ENCODE data around the gene RASGEF1C.

RASGEF1C gene

DNA sequence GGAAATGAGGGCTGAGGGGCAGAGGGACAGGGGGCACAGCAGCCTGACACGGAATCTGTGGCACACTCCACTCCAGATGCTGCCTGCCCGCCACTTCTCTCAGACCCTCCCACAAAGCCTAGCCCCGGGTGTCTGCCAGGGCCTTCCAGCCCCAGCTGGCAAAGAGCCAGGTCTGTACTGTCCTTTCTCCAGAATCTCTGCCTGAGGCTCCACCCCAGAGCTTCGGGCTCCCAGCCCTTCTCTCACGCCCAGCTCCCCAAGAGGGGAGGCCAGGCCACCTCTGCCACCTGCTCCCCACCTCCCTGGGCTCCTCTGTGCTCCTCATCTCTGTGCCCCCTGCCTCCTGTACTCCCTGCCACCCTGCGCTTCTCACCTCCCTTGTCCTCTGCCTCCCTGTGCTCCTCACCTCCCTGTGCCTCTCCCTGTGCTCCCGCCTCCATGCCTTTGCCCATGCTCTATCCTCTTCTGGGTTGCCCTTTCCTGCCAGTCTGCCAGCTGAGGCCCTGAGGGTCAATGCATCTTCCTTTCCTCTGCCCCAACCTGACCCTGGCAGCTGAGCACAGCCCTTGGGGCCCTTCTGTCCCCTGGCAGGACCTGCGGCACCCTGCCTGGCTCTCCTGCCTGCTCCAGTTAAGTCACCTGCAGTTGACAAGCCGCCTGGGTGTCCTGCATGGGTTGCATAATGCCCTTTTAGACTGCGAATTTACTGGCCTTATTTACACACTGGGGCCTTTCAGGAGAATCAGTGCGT is 36.4 kb downstream of the RASGEF1C start:
- H3K27ac ChIP-seq: no peak overlapping the region
- H3K36me3 ChIP-seq (ENCODE audit: insufficient read depth, low read length): no peaks in the 10 kb centered on the region
- no peak overlapping the region for H3K9ac ChIP-seq (ENCODE audit: insufficient read length)
- no peak overlapping the region for H3K4me3 ChIP-seq
- DNase-seq (ENCODE audit: low read depth, low spot score): no peak
- TF ChIP-seq EZH2 (IDR thresholded peaks at IDR 0.05) (no peak), FOXP2 (optimal IDR thresholded peaks at IDR 0.05; ENCODE audit: control extremely low read depth, extremely low read length, insufficient read depth) (no peak), POLR2AphosphoS5 (IDR thresholded peaks at IDR 0.05; ENCODE audit: borderline replicate concordance, low read depth, low read length) (no peak)
- H3K9me3 ChIP-seq (ENCODE audit: low read depth, low read length): no peaks in the 10 kb centered on the region

DNA sequence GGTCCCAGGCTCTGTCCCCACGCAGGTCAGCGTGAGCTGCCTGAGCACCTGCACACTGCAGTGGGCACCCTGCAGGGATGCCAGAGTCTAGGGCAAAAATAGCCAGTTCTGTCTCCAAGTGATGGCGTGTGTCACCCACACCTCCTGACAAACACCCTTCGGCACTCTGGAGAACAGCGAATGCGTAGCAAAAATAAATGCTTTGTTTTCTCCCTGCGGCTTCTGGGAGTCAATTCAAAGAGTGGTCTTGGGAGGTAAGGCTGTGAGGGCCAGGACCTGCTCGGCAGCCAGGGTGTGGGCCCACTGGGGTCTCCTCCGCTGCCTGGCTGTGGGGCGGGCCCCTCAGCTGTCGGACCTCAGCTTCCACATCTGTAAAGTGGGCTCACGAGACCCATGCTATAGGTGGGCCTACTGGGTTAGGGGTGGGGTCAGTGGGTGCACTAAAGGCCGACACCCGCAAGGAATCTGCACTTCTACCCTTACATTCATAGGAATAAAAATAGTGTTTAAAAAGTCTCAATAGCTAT is 37.4 kb downstream of the RASGEF1C start:
- Histone ChIP-seq H3K27ac (no peak overlapping the region), H3K36me3 (ENCODE audit: insufficient read depth, low read length) (no peaks in the 10 kb centered on the region), H3K4me3 (no peak overlapping the region), H3K9ac (ENCODE audit: insufficient read length) (no peak overlapping the region), H3K9me3 (ENCODE audit: low read depth, low read length) (no peaks in the 10 kb centered on the region)
- TF ChIP-seq FOXP2 (optimal IDR thresholded peaks at IDR 0.05; ENCODE audit: control extremely low read depth, extremely low read length, insufficient read depth) (no peak), EZH2 (IDR thresholded peaks at IDR 0.05) (no peak), POLR2AphosphoS5 (IDR thresholded peaks at IDR 0.05; ENCODE audit: borderline replicate concordance, low read depth, low read length) (no peak)
- DNase-seq (ENCODE audit: low read depth, low spot score): no peak

DNA sequence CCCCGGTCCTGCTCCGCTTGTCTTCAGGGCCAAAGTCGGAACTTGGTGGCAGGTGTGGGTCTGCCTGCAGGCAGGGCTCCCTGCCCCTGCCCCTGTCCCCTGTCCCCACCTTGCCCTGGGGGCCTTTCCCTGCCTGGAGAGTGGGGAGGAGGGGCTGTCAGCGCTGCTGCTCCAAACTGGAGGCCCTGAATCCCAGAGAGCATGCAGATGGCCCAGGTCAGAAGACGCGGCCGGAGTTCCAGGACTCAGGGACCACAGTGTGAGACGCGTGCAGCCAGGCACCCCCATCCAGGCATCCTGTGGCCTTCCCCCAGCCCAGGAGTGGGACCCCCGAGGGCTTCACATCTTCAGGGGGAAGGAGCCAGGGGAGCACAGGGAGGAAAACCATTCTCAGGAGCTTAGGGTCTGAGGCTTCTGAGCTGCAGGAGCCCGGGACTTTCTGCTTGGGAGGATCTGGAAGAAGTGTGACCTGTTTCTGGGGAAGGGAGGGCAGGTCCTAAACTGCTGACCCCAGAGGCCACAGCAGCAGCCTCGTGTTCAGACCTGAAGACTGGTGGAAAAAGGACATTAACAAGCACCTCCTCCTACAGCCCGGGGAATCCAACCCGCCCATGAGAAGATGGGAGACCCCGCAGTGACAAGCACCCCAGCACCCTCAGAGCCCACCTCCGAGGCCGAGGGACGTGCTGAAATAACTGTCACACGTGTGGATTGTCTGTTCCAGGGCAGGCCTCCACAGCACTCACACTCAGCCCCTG is 38.0 kb downstream of the RASGEF1C start:
- DNase-seq (ENCODE audit: low read depth, low spot score): no peak
- H3K27ac ChIP-seq: no peak overlapping the region

DNA sequence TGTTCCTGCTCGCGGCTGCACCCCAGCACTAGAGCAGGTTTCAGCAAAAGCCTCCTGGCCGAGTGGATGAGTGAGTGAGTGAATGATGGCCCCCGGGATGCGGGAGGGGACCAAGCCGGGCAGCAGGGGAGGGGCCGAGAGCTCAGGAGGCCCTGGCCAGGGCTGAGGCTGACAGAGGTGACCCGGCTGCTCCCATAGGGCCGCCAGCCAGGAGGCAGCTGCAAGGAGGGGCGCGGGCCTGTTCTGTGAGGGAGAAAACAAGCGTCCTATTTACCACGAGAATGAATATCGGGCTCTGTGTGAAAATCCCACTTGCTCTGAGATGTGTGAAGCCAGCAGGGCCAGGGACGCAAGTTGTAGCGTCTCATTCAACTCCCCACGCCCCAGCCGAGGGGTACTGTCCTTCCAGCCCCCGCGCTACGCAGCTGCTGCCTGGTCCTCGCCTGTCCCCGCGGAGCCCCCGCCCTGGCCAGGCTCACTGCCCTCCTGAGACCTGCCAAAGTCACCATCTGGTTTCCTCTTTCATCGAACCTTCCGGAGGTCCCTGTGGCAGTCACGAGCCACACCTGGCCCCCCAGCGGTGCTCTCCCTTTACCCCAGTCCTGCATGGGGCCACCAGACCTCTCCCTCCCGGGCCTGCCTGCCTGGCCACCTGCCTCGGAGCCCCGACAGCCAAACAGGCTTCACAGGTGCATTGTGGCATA is 38.8 kb downstream of the RASGEF1C start:
- Histone ChIP-seq H3K9ac (ENCODE audit: insufficient read length) (no peak overlapping the region), H3K4me3 (no peak overlapping the region), H3K27ac (no peak overlapping the region), H3K9me3 (ENCODE audit: low read depth, low read length) (no peaks in the 10 kb centered on the region), H3K36me3 (ENCODE audit: insufficient read depth, low read length) (no peaks in the 10 kb centered on the region)
- TF ChIP-seq EZH2 (IDR thresholded peaks at IDR 0.05) (no peak), POLR2AphosphoS5 (IDR thresholded peaks at IDR 0.05; ENCODE audit: borderline replicate concordance, low read depth, low read length) (no peak), FOXP2 (optimal IDR thresholded peaks at IDR 0.05; ENCODE audit: control extremely low read depth, extremely low read length, insufficient read depth) (no peak)
- DNase-seq (ENCODE audit: low read depth, low spot score): no peak

More for the DNA sequence above, 38.0 kb downstream of the RASGEF1C start:
- no peak overlapping the region for H3K9ac ChIP-seq (ENCODE audit: insufficient read length)
- H3K36me3 ChIP-seq (ENCODE audit: insufficient read depth, low read length): no peaks in the 10 kb centered on the region
- TF ChIP-seq EZH2 (IDR thresholded peaks at IDR 0.05) (no peak), POLR2AphosphoS5 (IDR thresholded peaks at IDR 0.05; ENCODE audit: borderline replicate concordance, low read depth, low read length) (no peak), FOXP2 (optimal IDR thresholded peaks at IDR 0.05; ENCODE audit: control extremely low read depth, extremely low read length, insufficient read depth) (no peak)
- H3K9me3 ChIP-seq (ENCODE audit: low read depth, low read length): no peaks in the 10 kb centered on the region
- no peak overlapping the region for H3K4me3 ChIP-seq

DNA sequence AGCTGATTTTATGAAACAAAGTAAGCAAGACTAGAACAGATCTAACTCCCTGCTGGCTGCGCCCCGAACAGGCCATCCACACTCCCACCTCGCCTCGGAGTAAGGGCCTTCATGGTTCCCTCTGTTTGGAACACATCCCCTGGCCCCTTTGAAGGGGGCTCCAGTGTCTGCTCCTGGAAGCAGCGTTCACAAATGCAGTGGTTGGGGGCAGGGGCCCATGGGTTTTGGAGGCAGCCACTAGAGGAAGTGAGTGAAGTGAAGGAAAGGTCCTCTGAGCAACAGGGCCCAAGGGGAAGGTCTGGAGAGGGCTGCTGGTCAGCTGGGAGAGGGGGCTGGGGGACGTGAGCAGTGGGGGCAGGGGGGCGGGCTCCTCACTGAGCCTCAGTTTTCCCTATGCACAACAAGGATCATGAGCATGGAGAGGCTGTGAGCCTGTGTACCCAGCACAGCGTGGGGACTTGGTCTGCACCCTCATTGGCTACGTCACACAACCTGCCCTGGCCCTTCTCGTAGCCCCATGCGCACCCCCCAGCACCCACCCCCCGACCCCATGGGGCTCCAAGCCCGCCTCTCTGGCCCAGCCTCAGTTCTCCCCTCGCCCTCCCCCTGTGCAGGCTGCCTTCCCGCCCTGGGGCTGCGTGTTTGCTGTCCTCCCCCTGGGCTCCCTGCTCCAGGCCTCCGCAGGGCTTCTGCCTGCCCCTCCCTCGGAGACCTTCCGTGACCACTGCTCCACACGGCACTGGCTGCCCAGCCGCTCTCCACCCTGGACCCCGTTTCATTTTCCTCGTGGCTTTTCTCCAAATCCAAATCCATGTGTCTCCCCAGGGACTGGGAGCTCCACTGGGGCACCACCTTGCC is 39.5 kb downstream of the RASGEF1C start:
- TF ChIP-seq FOXP2 (optimal IDR thresholded peaks at IDR 0.05; ENCODE audit: control extremely low read depth, extremely low read length, insufficient read depth) (no peak), EZH2 (IDR thresholded peaks at IDR 0.05) (no peak), POLR2AphosphoS5 (IDR thresholded peaks at IDR 0.05; ENCODE audit: borderline replicate concordance, low read depth, low read length) (no peak)
- Histone ChIP-seq H3K4me3 (no peak overlapping the region), H3K27ac (no peak overlapping the region), H3K36me3 (ENCODE audit: insufficient read depth, low read length) (no peaks in the 10 kb centered on the region), H3K9ac (ENCODE audit: insufficient read length) (no peak overlapping the region), H3K9me3 (ENCODE audit: low read depth, low read length) (no peaks in the 10 kb centered on the region)
- DNase-seq (ENCODE audit: low read depth, low spot score): no peak

DNA sequence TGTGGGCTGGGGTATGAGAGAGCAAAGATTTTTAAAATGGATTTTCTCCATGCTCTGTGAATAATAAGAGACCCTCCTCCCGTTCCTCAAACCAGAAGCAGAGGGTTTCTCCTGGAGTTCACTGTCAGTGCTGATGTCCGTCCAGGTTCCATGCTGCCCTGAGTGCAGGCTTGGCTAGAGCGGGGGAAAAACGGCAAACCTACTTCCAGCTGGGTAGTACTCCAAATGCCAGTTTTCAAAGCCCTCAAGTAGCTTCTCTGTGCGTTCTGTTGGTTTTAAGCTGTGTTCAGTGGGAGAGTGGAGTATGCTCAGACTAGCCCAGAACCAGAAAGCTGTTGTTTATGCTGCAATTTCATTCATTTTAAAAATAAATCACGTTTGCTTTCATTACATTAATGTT is 40.3 kb downstream of the RASGEF1C start:
- H3K9ac ChIP-seq (ENCODE audit: insufficient read length): no peak overlapping the region
- H3K36me3 ChIP-seq (ENCODE audit: insufficient read depth, low read length): no peaks in the 10 kb centered on the region
- no peaks in the 10 kb centered on the region for H3K9me3 ChIP-seq (ENCODE audit: low read depth, low read length)
- TF ChIP-seq EZH2 (IDR thresholded peaks at IDR 0.05) (no peak), FOXP2 (optimal IDR thresholded peaks at IDR 0.05; ENCODE audit: control extremely low read depth, extremely low read length, insufficient read depth) (no peak), POLR2AphosphoS5 (IDR thresholded peaks at IDR 0.05; ENCODE audit: borderline replicate concordance, low read depth, low read length) (no peak)
- no peak overlapping the region for H3K4me3 ChIP-seq
- no peak for DNase-seq (ENCODE audit: low read depth, low spot score)
- no peak overlapping the region for H3K27ac ChIP-seq

DNA sequence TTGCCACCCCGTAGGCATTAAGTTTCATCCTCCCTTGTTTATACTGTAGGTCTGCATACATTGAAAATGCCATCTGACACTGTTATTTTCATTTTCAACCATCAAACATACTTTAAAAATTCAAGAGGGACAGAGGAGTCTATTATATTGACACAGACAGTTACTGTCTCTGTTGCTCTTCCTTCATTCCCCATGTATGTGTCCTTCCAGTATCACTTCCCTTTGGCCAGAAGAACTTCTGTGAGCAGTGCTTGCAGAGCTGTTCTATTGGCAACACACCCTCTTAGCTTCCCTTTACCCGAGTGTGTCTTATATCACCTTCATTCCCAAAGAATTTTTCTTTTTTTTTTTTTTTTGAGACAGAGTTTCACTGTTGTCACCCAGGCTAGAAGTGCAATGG is 42.8 kb downstream of the RASGEF1C start:
- H3K36me3 ChIP-seq (ENCODE audit: insufficient read depth, low read length): no peaks in the 10 kb centered on the region
- TF ChIP-seq FOXP2 (optimal IDR thresholded peaks at IDR 0.05; ENCODE audit: control extremely low read depth, extremely low read length, insufficient read depth) (no peak), POLR2AphosphoS5 (IDR thresholded peaks at IDR 0.05; ENCODE audit: borderline replicate concordance, low read depth, low read length) (no peak), EZH2 (IDR thresholded peaks at IDR 0.05) (no peak)
- no peaks in the 10 kb centered on the region for H3K9me3 ChIP-seq (ENCODE audit: low read depth, low read length)
- no peak overlapping the region for H3K9ac ChIP-seq (ENCODE audit: insufficient read length)
- H3K4me3 ChIP-seq: no peak overlapping the region
- DNase-seq (ENCODE audit: low read depth, low spot score): no peak
- no peak overlapping the region for H3K27ac ChIP-seq
